ENCODE measurements around the gene TRAPPC10.

The TRAPPC10 gene

GRCh38 chr21:44071359-44072104, 59.4 kb downstream of the TRAPPC10 start:
- Histone ChIP-seq H3K4me3 (ENCODE audit: low read length) (no peak overlapping the region), H4K20me1 (ENCODE audit: control insufficient read depth, insufficient read depth, low read depth, low read length) (no peaks in the 10 kb centered on the region), H3K27ac (ENCODE audit: low read depth, low read length) (no peak overlapping the region), H3K79me2 (ENCODE audit: control insufficient read depth, low read length) (peaks cover 6% of the 10 kb centered on the region; the same call in 1 of the 2 replicates), H3K9me3 (ENCODE audit: control insufficient read depth, insufficient read depth, low read length) (no peaks in the 10 kb centered on the region), H3K4me1 (ENCODE audit: control insufficient read depth, low read length) (no peaks in the 10 kb centered on the region), H3F3A (ENCODE audit: control insufficient read depth, insufficient read depth) (no peaks in the 10 kb centered on the region), H3K9me2 (replicated peaks; ENCODE audit: control insufficient read depth, low read length) (no peaks in the 10 kb centered on the region), H3K27me3 (ENCODE audit: control insufficient read depth, low read length) (no peaks in the 10 kb centered on the region), H3K36me3 (ENCODE audit: control insufficient read depth, low read length) (peaks cover 73% of the 10 kb centered on the region), H3K4me2 (ENCODE audit: low read length) (no peak overlapping the region)
- TF ChIP-seq CTCF (IDR thresholded peaks at IDR 0.05; ENCODE audit: low read depth, low read length, poor library complexity, severe bottlenecking) (no peak), EZH2phosphoT487 (IDR thresholded peaks at IDR 0.05; ENCODE audit: borderline replicate concordance, low read length) (no peak)

- TF ChIP-seq EZH2phosphoT487 (IDR thresholded peaks at IDR 0.05; ENCODE audit: borderline replicate concordance, low read length) (no peak), CTCF (IDR thresholded peaks at IDR 0.05; ENCODE audit: low read depth, low read length, poor library complexity, severe bottlenecking) (no peak)
- no peaks in the 10 kb centered on the region for H3K27me3 ChIP-seq (ENCODE audit: control insufficient read depth, low read length)
- no peaks in the 10 kb centered on the region for H3K4me1 ChIP-seq (ENCODE audit: control insufficient read depth, low read length)
- no peaks in the 10 kb centered on the region for H3K9me3 ChIP-seq (ENCODE audit: control insufficient read depth, insufficient read depth, low read length)
- no peak overlapping the region for H3K4me2 ChIP-seq (ENCODE audit: low read length)
- no peaks in the 10 kb centered on the region for H3K9me2 ChIP-seq (replicated peaks; ENCODE audit: control insufficient read depth, low read length)
- peaks cover 72% of the 10 kb centered on the region for H3K36me3 ChIP-seq (ENCODE audit: control insufficient read depth, low read length)
- peaks cover 5% of the 10 kb centered on the region; the same call in 1 of the 2 replicates for H3K79me2 ChIP-seq (ENCODE audit: control insufficient read depth, low read length)
- H3K27ac ChIP-seq (ENCODE audit: low read depth, low read length), result no peak overlapping the region
- no peaks in the 10 kb centered on the region for H4K20me1 ChIP-seq (ENCODE audit: control insufficient read depth, insufficient read depth, low read depth, low read length)
- H3F3A ChIP-seq (ENCODE audit: control insufficient read depth, insufficient read depth), result no peaks in the 10 kb centered on the region
- H3K4me3 ChIP-seq (ENCODE audit: low read length), result no peak overlapping the region
These were observed 60.0 kb downstream of the TRAPPC10 start for GRCh38 chr21:44072111-44072510.

GRCh38 chr21:44074315-44074958, 62.3 kb downstream of the TRAPPC10 start:
- H3K79me2 ChIP-seq (ENCODE audit: control insufficient read depth, low read length), result no peaks in the 10 kb centered on the region
- H3K27me3 ChIP-seq (ENCODE audit: control insufficient read depth, low read length), result no peaks in the 10 kb centered on the region
- peaks cover 81% of the 10 kb centered on the region for H3K36me3 ChIP-seq (ENCODE audit: control insufficient read depth, low read length)
- no peak overlapping the region for H3K4me2 ChIP-seq (ENCODE audit: low read length)
- no peaks in the 10 kb centered on the region for H3K9me2 ChIP-seq (replicated peaks; ENCODE audit: control insufficient read depth, low read length)
- H3K4me1 ChIP-seq (ENCODE audit: control insufficient read depth, low read length), result no peaks in the 10 kb centered on the region
- no peaks in the 10 kb centered on the region for H3F3A ChIP-seq (ENCODE audit: control insufficient read depth, insufficient read depth)
- TF ChIP-seq CTCF (IDR thresholded peaks at IDR 0.05; ENCODE audit: low read depth, low read length, poor library complexity, severe bottlenecking) (no peak), EZH2phosphoT487 (IDR thresholded peaks at IDR 0.05; ENCODE audit: borderline replicate concordance, low read length) (no peak)
- no peaks in the 10 kb centered on the region for H4K20me1 ChIP-seq (ENCODE audit: control insufficient read depth, insufficient read depth, low read depth, low read length)
- H3K4me3 ChIP-seq (ENCODE audit: low read length), result no peak overlapping the region
- no peak overlapping the region for H3K27ac ChIP-seq (ENCODE audit: low read depth, low read length)
- no peaks in the 10 kb centered on the region for H3K9me3 ChIP-seq (ENCODE audit: control insufficient read depth, insufficient read depth, low read length)
